SU-DHL-6 (cell line): ENCODE results near the gene EYA3.

ENCODE experiments used
- H2AFZ ChIP-seq: fragments of 200-600 bp; sonication (generic); 2 replicates; pipeline ENCODE4 v1.6.1; 2014; ENCODE audit warnings: low read depth, mild to moderate bottlenecking, moderate library complexity, mixed read lengths, antibody characterized with exemption, low read length; ENCODE audit not compliant: severe bottlenecking
- H3F3A ChIP-seq: fragments of 200-600 bp; shearing (Covaris generic); 2 replicates; pipeline ENCODE4 v1.6.0; 2016; ENCODE audit warnings: antibody characterized with exemption, mild to moderate bottlenecking; ENCODE audit not compliant: insufficient read depth
- H3K27ac ChIP-seq: fragments of 200-600 bp; sonication (generic); 2 replicates; pipeline ENCODE4 v1.5.1; 2016; ENCODE audit warnings: low read depth, mild to moderate bottlenecking, low read length, moderate library complexity, mixed read lengths
- H3K27me3 ChIP-seq: fragments of 200-600 bp; sonication (generic), shearing (Covaris generic); 2 replicates; pipeline ENCODE4 v1.6.0; 2014; ENCODE audit warnings: mild to moderate bottlenecking, low read length
- H3K36me3 ChIP-seq: fragments of 200-600 bp; sonication (generic); 2 replicates; pipeline ENCODE4 v1.6.1; 2014; ENCODE audit warnings: mild to moderate bottlenecking, low read length, mixed read lengths
- H3K4me2 ChIP-seq: fragments of 300-600, 200-600 bp; shearing (Covaris generic), sonication (generic); 2 replicates; pipeline ENCODE4 v1.6.0; 2014; ENCODE audit warnings: low read length, low read depth, mild to moderate bottlenecking; ENCODE audit not compliant: poor library complexity, severe bottlenecking
- H3K4me3 ChIP-seq: fragments of 200-600 bp; sonication (generic); 2 replicates; pipeline ENCODE4 v1.5.1; 2014; ENCODE audit warnings: antibody characterized with exemption, low read length, mild to moderate bottlenecking, mixed read lengths; ENCODE audit not compliant: insufficient read depth, poor library complexity, severe bottlenecking
- H3K79me2 ChIP-seq: fragments of 200-600 bp; sonication (generic); 2 replicates; pipeline ENCODE4 v1.6.1; 2014; ENCODE audit warnings: mild to moderate bottlenecking, low read length, moderate library complexity; ENCODE audit not compliant: insufficient read depth
- H3K9ac ChIP-seq: fragments of 200-600 bp; sonication (generic); 2 replicates; pipeline ENCODE4 v1.7.0; 2014; ENCODE audit warnings: mild to moderate bottlenecking, low read length
- H3K9me2 ChIP-seq: fragments of 200-600 bp; sonication (generic); replicated peaks from 2 replicates; pipeline ENCODE4 v1.6.1; 2014; ENCODE audit warnings: low read length; ENCODE audit not compliant: insufficient read depth
- H3K9me3 ChIP-seq: fragments of 200-600 bp; sonication (generic); 2 replicates; pipeline ENCODE4 v1.6.1; 2014; ENCODE audit warnings: low read length, mixed read lengths; ENCODE audit not compliant: insufficient read depth
- H4K20me1 ChIP-seq: fragments of 200-600 bp; sonication (generic); 2 replicates; pipeline ENCODE4 v1.6.1; 2014; ENCODE audit warnings: low read depth, mild to moderate bottlenecking, antibody characterized with exemption, low read length, moderate library complexity, mixed read lengths
- CTCF ChIP-seq: fragments of 200-600 bp; sonication (generic); IDR thresholded peaks from one replicate; pipeline ENCODE4 v1.5.1; 2017; ENCODE audit warnings: antibody characterized with exemption, mild to moderate bottlenecking, low read length, moderate library complexity; ENCODE audit not compliant: insufficient read depth, poor library complexity, severe bottlenecking
- EZH2phosphoT487 ChIP-seq: fragments of 200-600 bp; sonication (generic), shearing (Covaris generic); conservative IDR thresholded peaks from 2 replicates; pipeline ENCODE4 v1.6.1; 2018; ENCODE audit warnings: mild to moderate bottlenecking, antibody characterized with exemption, low read length, moderate library complexity, mixed read lengths

Gene EYA3

GRCh38 chr1:28036431-28036830, 52.0 kb downstream of the EYA3 start:
- Histone ChIP-seq H3K4me2 (no peak overlapping the region), H3K79me2 (peaks cover 3% of the 10 kb centered on the region; the same call in 1 of the 2 replicates), H3F3A (peaks cover 18% of the 10 kb centered on the region), H2AFZ (no peak overlapping the region), H3K27ac (no peak overlapping the region), H3K4me3 (no peak overlapping the region), H3K9ac (no peak overlapping the region), H3K27me3 (no peaks in the 10 kb centered on the region), H4K20me1 (no peaks in the 10 kb centered on the region), H3K9me2 (no peaks in the 10 kb centered on the region), H3K9me3 (no peaks in the 10 kb centered on the region), H3K36me3 (peaks cover 45% of the 10 kb centered on the region)
- TF ChIP-seq CTCF (no peak), EZH2phosphoT487 (no peak)

- no peak overlapping the region for H3K9ac ChIP-seq
- no peak overlapping the region for H3K4me3 ChIP-seq
- H2AFZ ChIP-seq, result no peak overlapping the region
- no peaks in the 10 kb centered on the region for H3K27me3 ChIP-seq
- H3K27ac ChIP-seq, result no peak overlapping the region
- H3K9me2 ChIP-seq, result no peaks in the 10 kb centered on the region
- peaks cover 18% of the 10 kb centered on the region for H3F3A ChIP-seq
- TF ChIP-seq CTCF (no peak), EZH2phosphoT487 (no peak)
- peaks cover 45% of the 10 kb centered on the region for H3K36me3 ChIP-seq
- no peaks in the 10 kb centered on the region for H3K9me3 ChIP-seq
- H3K4me2 ChIP-seq, result no peak overlapping the region
- H3K79me2 ChIP-seq, result peaks cover 12% of the 10 kb centered on the region; the same call in 1 of the 2 replicates
- H4K20me1 ChIP-seq, result no peaks in the 10 kb centered on the region
Measured at GRCh38 chr1:28035420-28035819, 53.0 kb downstream of the EYA3 start.

DNA sequence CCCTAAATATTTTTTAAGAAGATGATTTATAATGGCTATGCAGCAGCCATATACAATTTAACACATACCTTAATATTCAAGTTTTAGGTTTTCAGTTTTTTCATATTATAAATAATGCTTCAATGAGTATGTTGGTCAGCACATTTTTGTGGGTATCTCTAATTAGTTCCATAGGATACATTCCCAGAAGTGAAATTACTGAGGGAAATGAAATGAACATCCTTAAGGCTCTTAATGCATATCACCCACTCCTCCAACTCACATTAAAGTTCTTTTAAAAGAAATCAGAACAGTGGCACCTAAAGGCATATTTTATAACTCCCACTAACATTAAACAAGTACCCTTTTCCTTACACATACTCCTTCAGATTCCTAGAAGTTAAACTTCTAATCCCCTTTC, 56.1 kb downstream of the EYA3 start:
- H3K9me2 ChIP-seq, result no peaks in the 10 kb centered on the region
- no peak overlapping the region for H3K4me2 ChIP-seq
- TF ChIP-seq EZH2phosphoT487 (no peak), CTCF (no peak)
- no peak overlapping the region for H3K27ac ChIP-seq
- peaks cover 26% of the 10 kb centered on the region for H3K36me3 ChIP-seq
- no peak overlapping the region for H3K9ac ChIP-seq
- peaks cover 10% of the 10 kb centered on the region; the same call in 1 of the 2 replicates for H3F3A ChIP-seq
- H2AFZ ChIP-seq, result no peak overlapping the region
- no peaks in the 10 kb centered on the region for H3K9me3 ChIP-seq
- H3K79me2 ChIP-seq, result peaks cover 17% of the 10 kb centered on the region; the same call in 1 of the 2 replicates
- H3K27me3 ChIP-seq, result no peaks in the 10 kb centered on the region
- H3K4me3 ChIP-seq, result no peak overlapping the region
- no peaks in the 10 kb centered on the region for H4K20me1 ChIP-seq
